GM21381 (cell line): Measurements from ENCODE around the gene ANXA8.

ENCODE experiments used
- ATAC-seq: cut with Tn5 transposase; IDR thresholded peaks from one replicate; pipeline ENCODE4 v1.9.1; 2021; ENCODE audit warnings: mild to moderate bottlenecking, moderate library complexity; ENCODE audit not compliant: unreplicated experiment

Gene ANXA8

GRCh38 chr10:47449102-47449978 is 34.6 kb downstream of the ANXA8 start:
- ATAC-seq = no peak

DNA sequence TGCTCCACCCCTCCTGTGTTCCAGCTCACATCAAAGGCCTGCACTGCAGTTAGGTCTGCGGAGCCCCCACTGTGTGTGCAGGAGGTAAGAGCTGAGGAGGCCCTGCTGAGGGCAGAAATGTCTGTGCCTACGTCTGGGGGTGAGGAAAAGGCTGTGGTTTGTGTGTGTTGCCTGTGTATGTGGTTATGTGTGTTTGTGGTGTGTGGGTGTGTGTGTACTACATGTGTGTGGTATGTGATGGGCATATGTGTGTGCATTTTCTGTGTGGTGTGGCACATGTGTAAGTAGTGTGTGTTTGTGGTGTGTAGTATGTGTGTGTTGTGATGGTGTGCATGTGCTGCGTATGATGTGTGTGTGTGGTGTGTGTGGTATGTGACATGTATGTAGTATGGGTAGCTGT is 36.2 kb downstream of the ANXA8 start:
- ATAC-seq = no peak

DNA sequence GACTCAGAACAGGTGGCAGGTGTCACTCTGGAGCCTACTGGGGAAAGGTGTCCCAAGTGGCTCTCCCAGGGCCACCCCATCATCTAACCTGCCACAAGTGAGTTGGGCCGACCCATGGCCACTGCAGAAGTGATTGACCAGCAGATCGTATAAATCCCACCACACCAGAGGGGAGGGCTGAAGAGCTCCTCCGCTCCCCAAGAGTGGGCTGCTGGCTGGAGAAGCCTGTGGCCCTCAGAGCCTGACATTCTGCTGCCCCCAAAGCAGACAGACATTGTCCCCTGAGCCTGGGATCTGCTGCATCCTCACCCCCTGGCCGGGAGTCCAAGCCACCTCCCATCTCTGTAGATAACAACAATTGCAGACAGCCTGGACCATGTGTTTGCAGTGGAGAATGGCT is 36.7 kb downstream of the ANXA8 start:
- ATAC-seq = no peak

DNA sequence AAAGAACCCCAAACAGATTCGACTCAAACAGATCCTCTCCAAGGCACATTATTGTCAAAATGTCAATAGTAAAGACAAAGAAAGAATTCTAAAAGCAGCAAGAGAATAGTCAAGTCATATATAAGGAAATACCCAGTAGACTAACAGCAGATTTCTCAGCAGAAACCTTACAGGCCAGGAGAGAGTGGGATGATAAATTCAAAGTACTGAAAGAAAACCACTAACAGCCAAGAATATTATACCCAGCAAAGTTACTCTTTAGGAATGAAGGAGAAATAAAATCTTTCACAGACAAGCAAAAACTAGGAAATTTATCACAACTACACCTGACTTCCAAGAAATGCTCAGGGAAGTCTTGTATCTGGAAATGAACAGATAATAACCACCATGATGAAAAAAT is 38.2 kb downstream of the ANXA8 start:
- ATAC-seq = no peak

GRCh38 chr10:47444047-47444446 is 39.9 kb downstream of the ANXA8 start:
- ATAC-seq = no peak

DNA sequence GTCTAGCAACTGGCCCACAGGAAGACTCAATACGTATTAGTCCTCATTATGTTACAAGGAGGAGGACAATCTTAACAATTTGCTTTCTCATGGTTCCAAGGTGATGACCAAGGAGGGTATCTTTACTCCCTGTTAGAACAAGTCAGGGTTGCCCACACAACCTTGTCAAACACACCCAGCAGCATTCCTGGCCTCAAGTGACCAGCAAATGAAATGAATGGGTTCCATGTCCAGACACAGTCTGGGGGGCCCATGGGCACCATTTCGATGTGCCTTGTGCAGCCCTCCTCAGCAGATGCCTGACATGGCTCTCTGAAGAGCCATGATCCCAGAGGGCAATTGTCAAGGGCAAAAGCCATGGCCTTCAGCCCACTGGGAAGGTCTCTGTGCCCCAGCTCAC is 40.8 kb downstream of the ANXA8 start:
- ATAC-seq = no peak

- ATAC-seq = no peak
Measured at GRCh38 chr10:47442351-47442750, 41.6 kb downstream of the ANXA8 start.

GRCh38 chr10:47441938-47442337 is 42.0 kb downstream of the ANXA8 start:
- no peak for ATAC-seq

GRCh38 chr10:47440207-47440606 is 43.7 kb downstream of the ANXA8 start:
- no peak for ATAC-seq

DNA sequence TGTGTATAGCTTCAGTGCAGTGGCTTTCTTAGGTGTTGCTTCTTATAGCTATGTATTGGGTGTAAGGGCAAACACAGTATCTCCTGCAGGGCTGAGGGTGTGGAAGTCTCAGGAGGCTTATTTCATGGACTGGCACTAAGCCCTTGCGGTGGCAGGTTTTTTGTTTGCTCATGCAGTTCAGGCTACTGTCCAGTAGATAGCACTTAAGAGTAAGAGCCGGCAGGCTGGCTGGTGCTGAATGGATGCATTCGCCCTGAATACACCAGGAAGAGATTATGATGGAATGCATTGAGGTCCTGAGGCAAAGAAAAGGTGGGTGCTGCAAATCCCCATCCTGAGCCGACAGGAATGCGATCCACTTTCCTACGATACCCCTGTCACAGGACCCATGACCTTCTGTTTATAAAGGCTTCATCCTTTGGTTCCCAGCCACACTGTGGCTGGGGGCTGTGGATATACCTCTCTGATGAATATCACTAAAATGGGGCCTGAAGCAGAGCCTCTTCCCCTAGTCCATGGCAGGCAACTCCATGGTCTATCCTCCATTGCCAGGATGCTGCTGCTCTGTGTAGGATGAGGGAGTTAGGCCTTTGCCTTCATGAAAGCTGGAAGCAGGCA is 44.9 kb downstream of the ANXA8 start:
- no peak for ATAC-seq

DNA sequence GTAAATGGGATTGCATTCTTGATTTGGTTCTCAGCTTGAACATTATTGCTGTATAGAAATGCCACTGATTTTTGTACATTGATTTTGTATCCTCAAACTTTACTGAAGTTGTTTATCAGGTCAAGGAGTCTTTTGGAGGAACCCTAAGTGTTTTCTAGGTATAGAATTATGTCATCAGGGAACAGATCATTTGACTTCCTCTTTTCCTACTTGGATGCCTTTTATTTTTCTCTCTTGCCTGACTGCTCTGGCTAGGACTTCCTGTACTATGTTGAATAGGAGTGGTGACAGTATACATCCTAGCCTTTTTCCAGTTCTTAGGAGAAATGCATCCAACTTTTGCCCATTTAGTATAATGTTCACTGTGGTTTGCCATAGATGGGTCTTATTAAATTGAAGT is 48.8 kb downstream of the ANXA8 start:
- ATAC-seq = no peak

GRCh38 chr10:47425813-47426419 is 58.0 kb downstream of the ANXA8 start:
- no peak for ATAC-seq

- ATAC-seq = no peak
Measured at GRCh38 chr10:47424231-47424630, 59.7 kb downstream of the ANXA8 start.

- no peak for ATAC-seq
Measured at GRCh38 chr10:47423476-47423875, 60.4 kb downstream of the ANXA8 start.

DNA sequence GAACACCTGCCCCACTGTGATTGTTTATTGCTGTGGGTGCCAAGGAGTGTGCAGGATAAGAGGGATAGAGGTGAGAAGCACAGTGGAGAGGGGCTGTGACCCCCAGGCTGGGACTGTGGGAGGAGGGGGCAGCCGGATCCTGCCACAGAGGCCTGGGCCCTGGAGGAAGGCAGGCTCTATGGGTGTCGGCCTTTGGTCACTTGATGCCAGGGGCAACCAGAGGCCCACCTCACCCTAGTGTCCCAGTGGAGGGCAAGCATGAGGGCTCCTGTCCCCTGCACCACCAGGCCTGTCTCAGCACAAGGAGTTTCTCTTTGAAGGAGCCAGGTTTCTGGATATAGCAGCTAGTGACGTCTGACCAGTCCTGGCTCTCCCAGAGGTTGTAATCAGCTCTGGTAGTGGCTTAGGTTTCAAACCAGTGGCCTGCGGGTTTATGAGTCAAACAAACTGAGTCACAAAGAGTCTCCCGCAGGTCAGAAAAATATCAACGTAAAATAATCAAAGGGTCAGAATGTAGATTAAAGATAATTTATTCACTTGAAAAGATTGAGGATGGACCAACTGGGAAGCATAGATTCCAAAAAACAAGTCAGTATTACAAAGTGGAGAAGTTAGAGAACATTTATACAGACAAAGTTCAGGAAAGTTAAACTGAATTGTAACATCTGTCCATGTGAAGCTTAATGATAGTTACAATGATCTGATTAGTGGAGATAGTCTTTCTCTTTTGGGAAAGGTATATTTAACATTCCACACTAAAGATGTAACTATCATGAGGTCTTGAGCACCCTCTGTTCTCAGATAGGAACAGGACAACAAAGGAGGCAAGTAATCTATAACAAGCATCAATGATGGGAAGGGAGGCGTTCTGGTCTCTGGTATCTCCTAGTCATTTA is 62.6 kb downstream of the ANXA8 start:
- no peak for ATAC-seq

- no peak for ATAC-seq
Measured at GRCh38 chr10:47420305-47421056, 63.4 kb downstream of the ANXA8 start.

DNA sequence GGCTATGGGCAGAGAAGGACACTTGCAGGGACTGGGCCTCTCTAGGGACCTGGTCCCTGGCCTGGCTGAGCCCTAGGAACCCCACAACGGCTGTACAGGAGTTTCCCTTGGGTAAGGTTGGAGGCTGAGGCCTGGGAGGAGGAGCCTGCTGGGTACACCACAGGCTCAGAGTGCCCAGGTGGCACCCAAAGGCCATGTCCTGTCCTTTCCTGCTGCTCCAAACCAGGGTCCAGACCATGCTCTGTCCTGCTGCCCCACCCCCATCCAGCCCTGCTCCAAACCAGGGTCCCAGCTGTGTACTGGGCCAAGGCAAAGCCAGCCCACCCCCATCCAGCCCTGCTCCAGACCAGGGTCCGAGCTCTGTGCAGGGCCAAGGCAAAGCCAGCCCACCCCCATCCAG is 64.5 kb downstream of the ANXA8 start:
- ATAC-seq = no peak

GRCh38 chr10:47418966-47419365 is 64.9 kb downstream of the ANXA8 start:
- ATAC-seq = no peak

DNA sequence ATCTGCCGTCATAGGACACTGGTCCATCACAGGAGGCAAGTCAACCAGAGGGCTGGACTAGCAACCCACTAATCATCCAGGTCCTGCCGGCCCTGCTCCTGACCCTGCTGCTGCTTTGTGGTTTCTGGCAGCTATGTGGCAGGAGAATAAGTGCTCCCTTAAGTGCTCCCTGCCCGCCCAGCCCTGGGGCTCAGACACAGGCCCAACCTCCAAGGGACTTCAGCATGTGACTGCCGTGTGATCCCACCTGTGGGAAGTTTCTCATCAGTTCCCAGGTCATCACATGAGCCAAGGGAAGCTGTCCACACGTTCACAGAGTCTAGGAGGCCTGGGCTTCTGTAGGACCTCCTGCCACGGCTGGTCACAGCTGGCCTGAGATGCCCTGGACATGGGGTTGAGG is 65.6 kb downstream of the ANXA8 start:
- ATAC-seq = no peak
